ENCODE measurements around the gene PIKFYVE. TPM values are rescaled to one million over a fixed set of nuclear protein-coding genes. Genes with fewer than 3 reads are reported as not detected.

PIKFYVE gene
- total and polyA plus RNA-seq, 2 of the 8 experiments (the other 6 are each of a cell fraction or from before 2014, with no cell fraction given) = 8.8 to 33.5 TPM

DNA sequence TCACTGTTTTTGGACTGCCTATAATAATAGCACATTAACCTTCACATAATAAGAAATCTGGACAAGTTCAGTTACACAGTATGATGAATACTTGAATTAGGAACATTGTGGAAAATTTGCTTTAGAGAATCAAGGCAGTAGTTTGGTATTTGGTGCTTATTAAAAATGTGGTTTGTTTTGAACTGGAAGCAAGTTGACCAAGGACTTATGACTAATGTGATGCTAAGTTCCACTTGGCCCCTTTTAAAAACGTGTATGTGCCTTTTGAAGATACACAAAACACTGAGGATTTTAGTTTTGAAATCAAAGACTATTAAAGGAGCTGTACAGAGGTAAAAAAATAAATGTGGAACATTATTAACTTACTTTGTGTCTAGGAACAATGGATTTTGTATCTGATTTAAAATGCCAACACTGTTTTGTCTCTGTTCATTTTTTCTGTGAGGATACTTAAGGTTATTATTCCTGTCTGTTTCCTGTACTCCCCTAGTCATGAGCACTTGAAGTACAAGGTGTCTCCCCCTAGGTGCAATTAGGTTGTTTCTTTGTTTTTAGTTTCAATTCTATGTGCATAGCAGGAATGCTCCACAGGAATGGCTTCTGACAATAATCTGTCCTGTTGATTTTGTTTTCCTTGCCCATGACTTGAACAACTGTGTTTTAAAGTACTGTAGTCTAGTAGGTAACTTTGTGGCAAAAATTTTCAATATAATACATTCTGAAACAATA is 91.0 kb downstream of the PIKFYVE start (continued):
- TF ChIP-seq CREB1 (IDR thresholded peaks at IDR 0.05) (no peak), ZNF274 (IDR thresholded peaks at IDR 0.05; ENCODE audit: borderline replicate concordance, extremely low read depth, low read length) (no peak), KDM5A (IDR thresholded peaks at IDR 0.05; ENCODE audit: low read length) (no peak), KDM1A (IDR thresholded peaks at IDR 0.05; ENCODE audit: borderline replicate concordance, low read length) (no peak), SIRT6 (IDR thresholded peaks at IDR 0.05; ENCODE audit: low read length) (no peak)
